Effector memory CD4-positive, alpha-beta T cell (primary cell): ENCODE measurements around the gene LCN2.

Experiments used
- DNase-seq, 3 donors: peaks; one replicate each; pipeline ENCODE4 v3.0.0-alpha.2; 2020
- H3K27ac ChIP-seq: 2 replicates; pipeline ENCODE4 v1.7.0; 2013; ENCODE audit warnings: mild to moderate bottlenecking, low read length, moderate library complexity; ENCODE audit not compliant: insufficient read depth, poor library complexity, severe bottlenecking
- H3K27me3 ChIP-seq: replicated peaks from 2 replicates; pipeline ENCODE4 v1.7.0; 2013; ENCODE audit warnings: mild to moderate bottlenecking, low read length; ENCODE audit not compliant: insufficient read depth, control insufficient read depth, poor library complexity, severe bottlenecking
- H3K36me3 ChIP-seq: 2 replicates; pipeline ENCODE4 v1.7.0; 2013; ENCODE audit warnings: mild to moderate bottlenecking, low read length, moderate library complexity; ENCODE audit not compliant: control insufficient read depth, insufficient read depth
- H3K4me1 ChIP-seq: 2 replicates; pipeline ENCODE4 v1.7.0; 2013; ENCODE audit warnings: low read length, mild to moderate bottlenecking; ENCODE audit not compliant: control insufficient read depth, insufficient read depth, poor library complexity, severe bottlenecking
- H3K4me3 ChIP-seq: 2 replicates; pipeline ENCODE4 v1.7.0; 2013; ENCODE audit warnings: low read length, low read depth, mild to moderate bottlenecking; ENCODE audit not compliant: insufficient read depth, poor library complexity, severe bottlenecking
- H3K9me3 ChIP-seq: 2 replicates; pipeline ENCODE4 v1.7.0; 2013; ENCODE audit warnings: mild to moderate bottlenecking, low read length, moderate library complexity; ENCODE audit not compliant: control insufficient read depth

The LCN2 gene

GRCh38 chr9:128142061-128142460, 7.2 kb upstream of the LCN2 start:
- peaks cover 8% of the 10 kb centered on the region for H3K4me1 ChIP-seq
- no peak for DNase-seq
- no peak overlapping the region for H3K4me3 ChIP-seq
- no peaks in the 10 kb centered on the region for H3K36me3 ChIP-seq
- H3K9me3 ChIP-seq, result no peaks in the 10 kb centered on the region
- H3K27ac ChIP-seq, result no peak overlapping the region
- no peaks in the 10 kb centered on the region for H3K27me3 ChIP-seq

DNA sequence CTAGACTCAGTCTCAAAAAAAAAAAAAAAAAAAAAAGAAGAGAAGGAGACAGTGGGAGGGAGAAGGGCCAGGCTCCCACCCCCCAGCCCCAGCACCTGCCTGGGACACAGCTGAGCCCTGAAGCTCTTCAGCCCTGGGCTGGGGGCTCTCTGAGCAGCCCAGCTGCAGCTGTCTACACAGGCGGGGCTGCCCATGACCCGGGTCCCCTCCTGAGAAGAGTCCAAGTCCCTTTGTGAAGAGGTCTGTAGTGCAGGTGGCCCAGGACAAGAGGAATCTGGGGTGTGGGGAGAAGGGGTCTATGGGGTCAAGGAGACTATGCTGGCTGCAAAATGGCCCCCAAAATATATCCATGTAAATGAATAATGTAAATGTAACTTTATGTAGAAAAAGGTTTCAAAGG, 6.7 kb upstream of the LCN2 start:
- no peak overlapping the region for H3K4me3 ChIP-seq
- no peak overlapping the region for H3K27ac ChIP-seq
- peaks cover 8% of the 10 kb centered on the region for H3K4me1 ChIP-seq
- H3K9me3 ChIP-seq, result no peaks in the 10 kb centered on the region
- no peaks in the 10 kb centered on the region for H3K27me3 ChIP-seq
- no peaks in the 10 kb centered on the region for H3K36me3 ChIP-seq
- DNase-seq, result no peak

DNA sequence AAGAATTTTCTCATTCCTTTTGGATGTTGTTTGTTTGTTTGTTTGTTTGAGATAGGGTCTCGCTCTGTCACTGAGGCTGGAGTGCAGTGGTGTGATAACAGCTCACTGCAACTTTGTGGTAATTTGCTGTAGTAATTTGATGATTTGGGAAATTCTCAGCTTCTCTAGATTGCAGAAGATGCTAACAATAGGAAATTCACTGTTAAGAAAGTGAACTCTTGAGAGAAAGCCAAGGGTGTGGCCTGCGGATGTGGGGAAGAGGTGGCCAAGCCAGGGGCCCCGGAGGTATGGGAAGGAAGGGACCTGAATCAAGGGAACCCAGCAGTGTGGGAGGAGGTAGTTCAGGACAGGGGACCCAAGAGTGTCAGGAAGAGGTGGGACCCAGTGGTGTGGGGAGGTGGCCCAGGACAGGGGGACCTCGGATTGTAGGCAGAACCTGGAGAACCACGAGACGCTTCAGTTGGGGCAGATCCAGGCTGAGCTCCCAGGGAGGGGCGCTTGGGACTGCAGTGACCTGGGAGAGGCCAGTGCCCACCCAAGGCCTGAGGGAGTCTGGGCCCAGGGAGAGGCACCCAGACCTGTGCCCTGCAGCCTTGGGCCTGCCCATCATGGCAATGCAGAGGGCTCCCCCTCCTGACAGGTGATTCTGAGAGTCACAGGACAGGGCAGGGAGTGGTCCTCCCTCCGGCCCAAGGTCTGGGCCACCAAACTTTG, 5.6 kb upstream of the LCN2 start:
- DNase-seq, result no peak
- Histone ChIP-seq H3K9me3 (no peaks in the 10 kb centered on the region), H3K27ac (no peak overlapping the region), H3K27me3 (no peaks in the 10 kb centered on the region), H3K36me3 (no peaks in the 10 kb centered on the region), H3K4me3 (no peak overlapping the region), H3K4me1 (peaks cover 8% of the 10 kb centered on the region)

- Histone ChIP-seq H3K27me3 (no peaks in the 10 kb centered on the region), H3K27ac (no peak overlapping the region), H3K4me1 (peaks cover 8% of the 10 kb centered on the region), H3K36me3 (no peaks in the 10 kb centered on the region), H3K4me3 (no peak overlapping the region), H3K9me3 (no peaks in the 10 kb centered on the region)
- DNase-seq, result no peak
Observed at GRCh38 chr9:128144239-128145181, 4.7 kb upstream of the LCN2 start.

DNA sequence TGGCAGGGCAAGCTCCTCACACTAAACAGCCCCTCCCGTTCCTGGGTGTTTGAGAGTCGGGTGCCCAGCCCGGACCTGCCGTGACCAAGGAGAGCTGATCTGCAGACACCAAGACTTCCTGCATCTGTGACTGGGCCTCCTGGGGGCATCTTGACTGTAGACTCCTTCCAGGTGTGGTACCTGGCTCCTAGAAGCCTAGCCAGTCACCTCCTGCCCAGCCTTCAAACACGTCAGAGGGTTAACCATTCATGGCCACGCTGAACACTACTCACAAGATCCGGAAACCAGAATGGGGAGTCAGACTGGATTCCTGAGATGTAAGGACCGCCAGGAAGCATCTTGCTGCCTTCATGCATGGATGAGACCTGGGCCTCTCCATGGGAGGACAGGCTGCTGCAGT, 3.7 kb upstream of the LCN2 start:
- Histone ChIP-seq H3K4me3 (no peak overlapping the region), H3K9me3 (no peaks in the 10 kb centered on the region), H3K36me3 (no peaks in the 10 kb centered on the region), H3K4me1 (peaks cover 8% of the 10 kb centered on the region), H3K27me3 (no peaks in the 10 kb centered on the region), H3K27ac (no peak overlapping the region)
- no peak for DNase-seq

- no peaks in the 10 kb centered on the region for H3K9me3 ChIP-seq
- H3K27me3 ChIP-seq, result no peaks in the 10 kb centered on the region
- H3K4me1 ChIP-seq, result peaks cover 8% of the 10 kb centered on the region
- H3K27ac ChIP-seq, result no peak overlapping the region
- H3K36me3 ChIP-seq, result no peaks in the 10 kb centered on the region
- H3K4me3 ChIP-seq, result no peak overlapping the region
- no peak for DNase-seq
Observed at GRCh38 chr9:128145951-128146351, 3.3 kb upstream of the LCN2 start.

- H3K4me3 ChIP-seq, result no peak overlapping the region
- H3K27me3 ChIP-seq, result no peaks in the 10 kb centered on the region
- DNase-seq, result no peak
- no peaks in the 10 kb centered on the region for H3K9me3 ChIP-seq
- H3K36me3 ChIP-seq, result no peaks in the 10 kb centered on the region
- H3K4me1 ChIP-seq, result peaks cover 7% of the 10 kb centered on the region
- no peak overlapping the region for H3K27ac ChIP-seq
Observed at GRCh38 chr9:128146591-128147120, 2.6 kb upstream of the LCN2 start.

DNA sequence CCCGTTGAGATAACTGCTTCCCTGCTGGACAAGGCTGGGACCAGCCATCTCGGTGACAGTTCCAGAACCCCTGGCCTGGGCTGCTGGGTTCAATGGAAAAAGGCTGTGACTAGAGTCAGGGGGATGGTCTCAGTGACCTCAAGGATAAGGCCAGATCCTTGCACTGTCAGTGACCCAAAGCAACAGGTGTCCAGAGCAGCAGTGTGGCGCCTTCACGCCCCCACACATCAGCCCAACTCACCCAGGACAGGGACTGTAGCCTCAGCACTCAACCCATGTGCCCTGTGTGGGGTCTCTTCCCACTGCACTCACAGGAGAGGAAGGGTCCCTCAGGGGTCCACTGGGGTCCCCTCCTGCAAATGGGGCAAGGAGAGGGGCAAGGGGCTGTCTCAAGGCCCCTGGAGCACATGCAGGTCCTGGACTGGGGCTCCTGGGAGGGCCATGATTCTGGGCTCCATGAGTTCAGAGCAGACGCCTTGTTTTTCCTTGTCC, 698 bp upstream of the LCN2 start:
- H3K27me3 ChIP-seq, result no peaks in the 10 kb centered on the region
- no peaks in the 10 kb centered on the region for H3K9me3 ChIP-seq
- no peaks in the 10 kb centered on the region for H3K4me1 ChIP-seq
- H3K36me3 ChIP-seq, result no peaks in the 10 kb centered on the region
- DNase-seq, result no peak
- no peak overlapping the region for H3K27ac ChIP-seq
- no peak overlapping the region for H3K4me3 ChIP-seq

DNA sequence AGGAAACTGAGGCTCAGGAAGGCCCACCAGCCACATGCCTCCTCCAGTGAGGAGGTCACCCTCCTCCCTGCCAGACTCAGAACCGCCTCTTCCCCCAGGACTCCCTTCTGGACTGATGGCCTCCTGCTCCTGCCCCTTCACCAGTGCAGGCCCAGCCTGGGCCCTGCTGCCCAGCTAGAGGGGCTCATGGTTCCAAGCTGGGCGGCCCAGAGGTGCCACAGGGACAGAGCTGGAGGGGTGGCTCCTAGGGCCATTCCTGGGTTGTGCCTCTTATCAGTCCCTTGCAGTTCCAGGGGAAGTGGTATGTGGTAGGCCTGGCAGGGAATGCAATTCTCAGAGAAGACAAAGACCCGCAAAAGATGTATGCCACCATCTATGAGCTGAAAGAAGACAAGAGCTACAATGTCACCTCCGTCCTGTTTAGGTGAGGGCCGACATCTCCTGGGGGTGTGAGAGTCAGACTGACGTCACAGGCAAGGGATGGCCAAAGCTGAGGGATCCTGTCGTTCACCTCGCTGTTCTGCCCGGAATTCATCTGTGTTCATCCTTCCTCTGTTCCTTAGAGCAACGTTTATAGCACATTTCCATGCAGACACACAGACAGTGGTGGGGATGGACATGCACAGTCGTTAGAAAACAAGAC, 819 bp downstream of the LCN2 start:
- Histone ChIP-seq H3K4me1 (no peaks in the 10 kb centered on the region), H3K9me3 (no peaks in the 10 kb centered on the region), H3K4me3 (no peak overlapping the region), H3K36me3 (no peaks in the 10 kb centered on the region), H3K27ac (no peak overlapping the region), H3K27me3 (no peaks in the 10 kb centered on the region)
- DNase-seq, result no peak
